ENCODE measurements around the gene RABGGTA.

The RABGGTA gene

DNA sequence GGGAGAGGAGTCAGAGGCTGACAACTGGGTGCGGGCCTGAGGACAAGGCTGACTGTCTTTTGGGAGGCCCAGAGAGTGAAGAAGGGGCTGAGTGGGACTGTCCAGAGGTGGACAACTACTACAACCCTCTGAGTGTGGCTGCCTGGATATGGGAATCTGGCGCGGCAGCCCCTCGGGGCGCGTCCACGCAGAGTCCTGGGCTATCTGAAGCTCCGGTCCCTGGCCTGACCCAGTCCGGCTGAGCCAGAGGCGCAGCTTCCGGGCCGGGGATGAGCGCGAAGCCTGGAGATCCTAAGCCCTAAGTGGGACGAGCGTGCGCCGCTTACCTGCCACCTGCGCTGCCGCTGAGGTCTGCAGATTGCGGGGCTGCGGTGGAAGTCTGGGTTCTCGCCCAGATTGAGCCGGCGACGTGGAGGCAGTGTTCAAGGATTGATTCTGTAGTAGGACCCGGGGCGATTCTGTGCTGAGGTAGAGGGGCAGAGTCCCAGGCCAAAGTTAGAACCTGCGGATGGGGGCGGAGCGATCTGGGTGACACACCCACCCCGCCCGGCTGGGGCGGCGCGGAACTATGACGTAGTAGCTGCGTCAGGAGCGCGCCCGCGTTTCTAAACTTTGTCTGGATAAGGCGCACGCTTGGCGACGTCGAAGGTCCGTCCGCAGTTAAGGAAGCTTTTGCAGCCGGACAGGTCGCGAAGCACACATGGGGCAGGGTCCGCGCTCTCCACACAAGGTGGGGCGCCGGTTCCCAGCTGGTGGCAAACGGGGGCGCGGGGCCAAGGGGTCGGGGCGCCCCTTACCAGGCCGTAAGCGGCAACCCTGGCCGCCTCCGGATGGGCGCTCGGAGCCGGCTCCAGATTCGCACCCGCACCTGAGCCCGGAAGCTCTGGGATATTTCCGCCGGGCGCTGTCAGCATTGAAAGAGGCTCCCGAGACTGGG, 28.1 kb upstream of the RABGGTA start, which contains the start of the genes DHRS1 and NOP9:
DHRS1 (minus strand) TSS at position 526 of the 937 bp plus-strand sequence. CDS start 674 bp downstream, outside the sequence.
NOP9 (plus strand) TSS at position 596 of the 937 bp plus-strand sequence; CDS start at position 701, 105 bp downstream.
- peak; percentile 92 for FAIRE-seq

DNA sequence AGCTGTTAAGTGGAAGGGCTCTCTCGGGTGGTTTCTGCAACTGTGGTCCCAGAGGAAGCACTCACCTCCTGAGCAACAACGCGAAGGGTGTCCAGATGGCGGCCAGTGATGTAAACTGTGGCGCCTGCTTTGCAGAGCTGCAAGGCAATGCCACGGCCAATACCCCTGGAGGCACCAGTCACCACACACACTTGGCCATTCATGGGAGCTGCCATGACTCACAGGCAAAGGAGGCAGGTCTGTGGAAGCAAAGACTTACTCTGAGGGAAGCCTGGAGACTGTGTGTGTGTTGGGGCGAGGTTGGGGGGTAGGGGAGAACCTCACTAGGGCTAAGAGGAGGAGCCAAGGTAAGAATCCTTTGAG, 27.5 kb upstream of the RABGGTA start:
- FAIRE-seq (no peak), DNase-seq (ENCODE audit: insufficient read length) (no peak)

More for the DNA sequence above, 28.1 kb upstream of the RABGGTA start, which contains the start of the genes DHRS1 and NOP9:
- peak; percentile 90 for DNase-seq (ENCODE audit: insufficient read length)
- peak; percentile 53; the same call in 1 of the 2 replicates for TF ChIP-seq TAF1 (IDR thresholded peaks at IDR 0.05; ENCODE audit: borderline replicate concordance, low read depth, low read length)
- TF ChIP-seq POLR2AphosphoS5 (IDR thresholded peaks at IDR 0.05; ENCODE audit: low read depth, low read length), result peak; percentile 67
- TF ChIP-seq POLR2A (IDR thresholded peaks at IDR 0.05; ENCODE audit: low read depth, low read length), result peak; percentile 77

DNA sequence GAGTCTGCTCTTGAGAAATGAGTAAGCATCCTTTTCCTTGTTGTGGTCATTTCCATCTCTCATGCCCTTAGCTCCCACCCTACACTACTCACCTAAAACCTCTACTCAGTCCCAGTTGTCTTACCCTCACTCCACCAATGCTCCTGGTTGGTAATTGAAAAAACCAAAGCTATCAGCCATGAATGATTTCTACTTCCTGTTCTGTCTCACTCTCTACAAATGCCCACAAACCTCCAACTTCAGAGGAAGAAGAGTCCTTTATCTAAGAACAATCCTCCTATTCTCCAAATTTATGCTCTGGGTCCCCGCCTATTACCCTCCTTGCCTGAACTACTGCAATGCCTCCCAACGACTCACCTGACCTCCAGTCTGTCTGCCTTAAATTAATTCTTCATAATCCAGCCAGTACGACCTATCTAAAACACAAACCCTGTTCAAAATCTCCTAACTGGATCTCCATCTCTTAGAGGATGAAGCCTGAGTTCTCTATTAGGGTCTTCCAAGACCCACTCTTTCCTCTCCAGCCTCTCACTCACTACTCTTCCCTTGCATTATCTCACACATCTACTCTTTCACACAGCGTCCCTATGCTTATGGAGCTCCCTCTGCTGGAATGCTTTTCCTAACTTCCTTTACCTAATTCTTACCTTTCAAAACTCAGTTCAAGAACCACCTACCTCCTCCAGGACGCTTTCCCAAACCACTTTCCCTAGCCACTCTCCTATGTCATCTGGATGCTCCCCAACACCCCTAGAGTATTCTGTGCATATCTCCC, 26.0 kb upstream of the RABGGTA start:
- FAIRE-seq, result no peak
- no peak for DNase-seq (ENCODE audit: insufficient read length)
- no peak for TF ChIP-seq POLR2AphosphoS5 (IDR thresholded peaks at IDR 0.05; ENCODE audit: low read depth, low read length)

More for the DNA sequence above, 27.5 kb upstream of the RABGGTA start:
- TF ChIP-seq POLR2AphosphoS5 (IDR thresholded peaks at IDR 0.05; ENCODE audit: low read depth, low read length) (no peak), POLR2A (IDR thresholded peaks at IDR 0.05; ENCODE audit: low read depth, low read length) (no peak), TAF1 (IDR thresholded peaks at IDR 0.05; ENCODE audit: borderline replicate concordance, low read depth, low read length) (no peak)

DNA sequence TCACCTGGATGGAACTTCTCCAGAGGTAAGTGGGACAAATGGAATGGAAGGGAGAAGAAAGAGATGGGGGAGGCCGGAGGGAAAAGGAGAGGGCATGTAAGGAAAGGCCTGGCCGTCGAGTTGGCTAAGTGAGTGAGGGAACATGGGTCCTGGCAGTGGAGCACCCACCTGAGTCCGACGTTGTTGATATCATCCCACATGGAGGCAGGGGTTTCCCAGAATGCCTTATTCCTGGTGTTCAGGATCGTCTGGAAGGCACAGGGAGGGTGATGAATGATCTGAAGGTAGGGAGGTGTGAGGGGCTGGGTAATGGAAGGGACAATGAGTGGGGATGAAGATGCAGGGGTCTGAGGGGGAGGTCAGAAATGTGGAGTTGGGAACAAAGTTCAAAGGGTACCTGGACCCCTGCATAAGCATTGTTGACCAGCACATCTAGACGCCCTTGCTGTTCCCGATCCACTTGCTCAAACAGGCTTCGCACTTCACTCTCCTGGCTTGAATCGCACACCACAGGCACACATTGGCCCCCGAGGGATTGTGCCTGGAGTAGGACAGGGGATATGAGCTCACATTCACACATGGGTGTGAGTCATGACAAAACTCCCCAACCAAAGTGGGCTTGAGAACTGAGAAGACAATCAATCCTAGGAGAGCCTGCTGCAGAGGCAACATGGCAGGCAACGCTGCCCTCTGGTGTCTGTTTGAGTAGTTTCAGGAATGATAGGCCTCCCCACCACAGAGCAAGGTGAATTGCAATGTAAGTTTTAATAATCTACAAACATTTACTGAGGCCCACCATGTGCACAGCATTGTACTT, 25.2 kb upstream of the RABGGTA start:
- FAIRE-seq, result peak; percentile 83
- TF ChIP-seq POLR2A (IDR thresholded peaks at IDR 0.05; ENCODE audit: low read depth, low read length) (no peak), POLR2AphosphoS5 (IDR thresholded peaks at IDR 0.05; ENCODE audit: low read depth, low read length) (no peak), TAF1 (IDR thresholded peaks at IDR 0.05; ENCODE audit: borderline replicate concordance, low read depth, low read length) (no peak)
- peak; percentile 58 for DNase-seq (ENCODE audit: insufficient read length)

DNA sequence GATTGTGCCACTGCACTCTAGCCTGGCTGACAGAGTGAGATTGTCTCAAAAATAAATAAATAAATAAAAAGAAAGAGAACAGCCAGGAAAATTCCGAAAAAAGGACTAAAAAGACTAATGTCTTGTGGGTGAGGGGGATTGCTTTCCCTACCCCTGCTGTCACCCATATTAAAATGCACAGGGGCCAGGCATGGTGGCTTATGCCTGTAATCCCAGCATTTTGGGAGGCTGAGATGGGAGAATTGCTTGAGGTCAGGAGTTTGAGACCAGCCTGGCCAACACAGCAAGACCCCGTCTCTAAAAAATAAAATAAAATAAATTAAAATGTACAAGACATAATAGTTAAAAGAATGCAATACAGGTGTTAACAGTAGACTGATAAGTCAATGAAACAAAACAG, 22.1 kb upstream of the RABGGTA start:
- DNase-seq (ENCODE audit: insufficient read length) (no peak), FAIRE-seq (no peak)
- TF ChIP-seq TAF1 (IDR thresholded peaks at IDR 0.05; ENCODE audit: borderline replicate concordance, low read depth, low read length), result no peak
- no peak for TF ChIP-seq POLR2AphosphoS5 (IDR thresholded peaks at IDR 0.05; ENCODE audit: low read depth, low read length)
- TF ChIP-seq POLR2A (IDR thresholded peaks at IDR 0.05; ENCODE audit: low read depth, low read length), result no peak

DNA sequence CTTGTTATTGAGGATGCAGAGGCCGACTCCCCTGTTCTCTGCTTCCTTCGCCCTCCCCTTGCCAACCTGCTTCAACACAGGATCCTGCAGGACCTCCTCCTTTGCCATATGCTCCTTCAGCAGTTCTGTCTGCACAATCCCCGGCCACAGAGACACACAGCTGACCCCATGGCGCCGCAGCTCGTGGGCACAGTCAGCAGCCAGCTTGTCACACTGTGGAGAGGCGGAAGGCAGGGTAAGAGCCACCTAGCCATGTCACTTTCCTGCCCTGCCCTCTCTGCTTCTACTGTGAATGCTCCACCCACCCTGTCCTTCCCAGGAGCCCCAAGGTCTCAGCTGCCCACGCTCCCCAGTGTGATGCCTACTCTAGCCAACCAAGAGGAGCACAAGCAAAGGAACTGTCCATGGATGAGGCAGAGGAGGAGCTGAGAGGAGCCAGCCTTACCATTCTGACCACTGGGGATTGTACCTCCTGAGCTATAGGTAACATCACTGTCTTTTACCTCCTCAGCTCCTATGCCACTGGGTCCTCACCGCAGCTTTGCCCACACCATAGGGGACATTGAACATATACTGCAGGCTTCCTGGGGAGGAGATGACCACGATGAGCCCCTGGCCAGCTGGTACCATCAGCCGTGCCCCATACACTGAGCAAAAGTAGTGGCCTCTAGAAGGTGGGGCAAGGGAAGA, 20.9 kb upstream of the RABGGTA start:
- DNase-seq (ENCODE audit: insufficient read length), result no peak
- TF ChIP-seq POLR2AphosphoS5 (IDR thresholded peaks at IDR 0.05; ENCODE audit: low read depth, low read length) (no peak), TAF1 (IDR thresholded peaks at IDR 0.05; ENCODE audit: borderline replicate concordance, low read depth, low read length) (no peak), POLR2A (IDR thresholded peaks at IDR 0.05; ENCODE audit: low read depth, low read length) (no peak)
- FAIRE-seq, result no peak

DNA sequence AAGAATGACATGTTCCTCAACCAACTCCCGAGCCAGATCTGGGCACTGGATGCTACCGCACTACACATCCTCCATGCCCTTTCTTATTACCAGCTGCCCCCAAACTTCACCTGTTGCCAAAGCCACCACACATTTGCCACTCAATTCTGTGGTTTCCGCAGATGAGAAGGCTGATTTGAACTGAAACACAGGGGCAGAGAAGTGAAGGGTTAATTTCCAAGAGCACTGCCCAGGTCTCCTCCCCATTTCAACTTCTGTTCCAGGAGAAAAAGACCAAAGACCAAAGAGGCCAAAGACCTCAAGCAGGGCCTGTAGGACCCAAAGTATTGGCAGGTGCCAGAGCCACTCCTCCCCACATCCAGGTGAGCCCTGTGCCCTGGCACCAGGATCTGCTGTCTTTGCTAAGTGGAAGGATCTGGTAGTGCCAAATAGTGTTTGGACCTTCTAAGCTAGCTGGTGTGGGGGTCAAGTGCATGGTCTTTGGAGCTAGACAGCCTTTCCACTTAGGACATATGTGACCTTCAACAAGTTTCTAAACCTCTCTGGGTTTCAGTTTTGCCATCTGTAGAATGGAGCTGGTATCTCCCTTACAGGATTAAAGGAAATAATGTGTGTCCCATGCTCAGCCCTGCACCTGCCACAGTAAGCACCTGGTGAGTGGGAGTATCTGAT, 20.2 kb upstream of the RABGGTA start:
- TF ChIP-seq POLR2AphosphoS5 (IDR thresholded peaks at IDR 0.05; ENCODE audit: low read depth, low read length), result no peak
- TF ChIP-seq TAF1 (IDR thresholded peaks at IDR 0.05; ENCODE audit: borderline replicate concordance, low read depth, low read length), result no peak
- TF ChIP-seq POLR2A (IDR thresholded peaks at IDR 0.05; ENCODE audit: low read depth, low read length), result no peak
- DNase-seq (ENCODE audit: insufficient read length), result no peak
- FAIRE-seq, result no peak

DNA sequence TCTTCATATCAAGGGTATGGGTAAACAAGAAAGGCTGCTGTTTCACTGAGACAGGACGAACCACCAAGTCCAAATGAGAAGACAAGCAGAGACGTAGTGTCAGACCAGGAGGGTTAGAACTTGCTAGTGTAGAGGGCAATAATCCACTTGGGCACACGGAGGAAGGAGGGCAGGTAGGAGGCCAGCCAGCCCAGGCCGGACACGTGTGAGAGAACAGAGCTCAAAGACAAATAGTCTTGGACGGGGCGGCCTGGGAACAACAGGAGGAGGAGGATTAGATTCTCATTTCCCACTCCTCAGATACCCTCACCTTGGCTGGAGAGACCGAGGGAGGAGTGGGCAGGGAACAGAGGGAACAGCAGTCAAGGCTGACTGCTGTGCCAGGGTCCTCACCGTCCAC, 19.3 kb upstream of the RABGGTA start:
- DNase-seq (ENCODE audit: insufficient read length) (no peak), FAIRE-seq (no peak)
- no peak for TF ChIP-seq POLR2AphosphoS5 (IDR thresholded peaks at IDR 0.05; ENCODE audit: low read depth, low read length)
- TF ChIP-seq TAF1 (IDR thresholded peaks at IDR 0.05; ENCODE audit: borderline replicate concordance, low read depth, low read length), result no peak
- 0 out of 2 replicates have a peak, but pooled peaks have one; percentile 16 for TF ChIP-seq POLR2A (IDR thresholded peaks at IDR 0.05; ENCODE audit: low read depth, low read length)

DNA sequence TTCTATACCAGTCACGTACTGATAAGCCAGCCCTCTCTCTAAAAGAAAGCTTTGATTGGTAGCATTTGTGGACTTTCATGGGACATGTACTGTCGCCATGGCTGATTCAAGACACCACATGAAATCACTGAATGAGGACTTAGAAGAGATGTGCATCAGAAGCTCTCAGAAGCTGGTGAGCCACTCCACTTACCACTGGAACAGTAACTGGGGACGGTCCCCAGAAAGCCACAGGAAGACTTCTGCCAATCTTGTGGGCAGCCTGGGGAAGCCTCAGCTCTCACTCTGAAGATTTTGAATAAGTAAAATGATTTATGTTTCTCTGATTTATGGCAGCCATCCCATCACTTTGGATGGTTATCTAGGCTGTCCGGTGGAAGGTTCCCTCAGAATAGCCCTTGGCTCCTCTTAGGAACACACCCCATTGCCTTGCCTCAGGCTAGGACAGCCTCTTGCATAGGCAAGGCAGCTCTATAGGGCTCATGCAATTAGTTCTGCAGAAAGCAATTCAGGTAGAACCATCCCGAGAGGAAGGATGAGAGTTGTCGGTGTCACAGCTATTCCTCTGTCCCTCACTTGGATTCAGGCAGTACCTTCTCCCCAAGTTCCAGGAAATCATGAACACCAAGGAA, 18.4 kb upstream of the RABGGTA start:
- TF ChIP-seq POLR2A (IDR thresholded peaks at IDR 0.05; ENCODE audit: low read depth, low read length), result no peak
- TF ChIP-seq POLR2AphosphoS5 (IDR thresholded peaks at IDR 0.05; ENCODE audit: low read depth, low read length), result no peak
- no peak for TF ChIP-seq TAF1 (IDR thresholded peaks at IDR 0.05; ENCODE audit: borderline replicate concordance, low read depth, low read length)
- DNase-seq (ENCODE audit: insufficient read length), result no peak
- FAIRE-seq, result peak; percentile 64
